Esophagus muscularis mucosa (tissue), 4 donors: ENCODE data around the gene GSK3B. TPM values are rescaled to one million over a fixed set of nuclear protein-coding genes. Genes with fewer than 3 reads are reported as not detected.

Experiments
- DNase-seq: peaks from one replicate; pipeline ENCODE4 v3.0.0-alpha.2; 2017; ENCODE audit errors: extremely low spot score
- H3K27ac ChIP-seq, 4 donors: fragments of 200-600 bp; sonication (generic); replicated peaks in 1 of 4; 1 replicate in 3 of 4; 2 replicates in 1 of 4; pipeline ENCODE4 v1.5.1; 2016 to 2019; ENCODE audit warnings: mild to moderate bottlenecking in 1 of 4
- H3K27me3 ChIP-seq, 4 donors: fragments of 200-600 bp; sonication (generic); one replicate each; pipeline versions ENCODE4 v1.5.1 to v1.6.0; 2016 to 2019
- H3K36me3 ChIP-seq, 4 donors: fragments of 200-600 bp; sonication (generic); one replicate each; pipeline ENCODE4 v1.5.1; 2016 to 2019
- H3K4me1 ChIP-seq, 4 donors: fragments of 200-600 bp; sonication (generic); one replicate each; pipeline ENCODE4 v1.5.1; 2016 to 2019
- H3K4me3 ChIP-seq, 4 donors: fragments of 200-600 bp; sonication (generic); 1 replicate in 2 of 4; 2 replicates in 2 of 4; pipeline ENCODE4 v1.5.1; 2016 to 2019; ENCODE audit warnings: mild to moderate bottlenecking in 4 of 4, moderate library complexity in 1 of 4
- H3K9me3 ChIP-seq, 4 donors: fragments of 200-600 bp; sonication (generic); 1 replicate in 3 of 4; 2 replicates in 1 of 4; pipeline ENCODE4 v1.5.1; 2016 to 2019
- EP300 ChIP-seq: sonication (generic); formaldehyde crosslinking; IDR thresholded peaks from one replicate; pipeline ENCODE4 v1.6.1; 2017; ENCODE audit warnings: antibody characterized with exemption
- POLR2A ChIP-seq: fragments of 450-650 bp; IDR thresholded peaks from one replicate; pipeline ENCODE4 v1.6.1; 2017; ENCODE audit warnings: antibody characterized with exemption, moderate library complexity, mild to moderate bottlenecking, low read depth
- POLR2AphosphoS5 ChIP-seq, 2 donors: sonication (generic); formaldehyde crosslinking; IDR thresholded peaks; one replicate each; pipeline ENCODE4 v1.6.1; 2017; ENCODE audit warnings: antibody characterized with exemption in 2 of 2
- WGBS: methylation state at CpG from one replicate; pipeline ENCODE4 v1.1.5; 2018; 5-methylcytosine and 5-hydroxymethylcytosine counted together
- intact Hi-C: fragments of 100-400 bp; cut with DNase I; formaldehyde crosslinking; loops from one replicate; pipeline ENCODE4 v1.15.1; 2023
- total RNA-seq, 4 donors: library from RNA; depleted of rRNA; stranded (reverse); fragments of >200 nt; gene quantifications; one replicate each; pipeline versions ENCODE4 v1.1.0 to v1.2.1, GENCODE V29; 2016
- TF ChIP-seq, protein P1 (sequence below), 3 experiments: fragments of 200-600 bp in 2 of 3; fragments of 450-650 bp in 1 of 3; sonication (generic) in 2 of 3; IDR thresholded peaks; one replicate each; pipeline ENCODE4 v1.5.1; 2017 to 2019; ENCODE audit warnings: antibody characterized with exemption in 3 of 3, mild to moderate bottlenecking in 2 of 3, moderate library complexity in 1 of 3

Gene GSK3B
- total RNA-seq, 4 donors from 2014 or later = 30.3 to 35.4 (median 31.3) TPM

DNA sequence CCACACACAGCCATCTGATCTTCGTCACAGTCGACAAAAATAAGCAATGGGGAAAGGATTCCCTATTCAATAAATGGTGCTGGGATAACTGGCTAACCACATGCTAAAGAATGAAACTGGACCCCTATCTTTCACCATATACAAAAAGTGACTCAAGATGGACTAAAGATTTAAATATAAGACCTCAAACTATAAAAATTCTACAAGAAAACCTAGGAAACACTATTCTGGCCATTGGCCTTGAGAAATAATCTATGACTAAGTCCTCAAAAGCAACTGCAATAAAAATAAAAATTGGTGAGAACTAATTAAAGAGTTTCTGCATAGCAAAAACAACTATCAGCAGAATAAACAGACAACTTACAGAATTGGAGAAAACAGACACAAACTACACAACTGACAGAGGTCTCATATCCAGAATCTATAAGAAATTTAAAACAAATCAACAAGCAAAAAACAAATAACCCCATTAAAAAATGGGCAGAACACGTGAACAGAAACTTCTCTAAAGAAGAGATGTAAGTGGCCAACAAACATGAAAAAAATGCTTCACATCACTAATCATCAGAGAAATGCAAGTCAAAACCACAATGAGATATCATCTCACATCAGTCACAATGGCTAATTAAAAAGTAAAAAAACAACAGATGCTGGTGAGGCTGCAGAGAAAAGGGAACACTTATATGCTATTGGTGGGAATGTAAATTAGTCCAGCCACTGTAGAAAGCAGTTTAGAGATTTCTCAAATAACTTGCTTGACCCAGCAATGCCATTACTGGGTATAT lies 208.3 kb downstream of the GSK3B start:
- intact Hi-C loops = no loop called here
- WGBS = 98% methylated on average over 3 of the region's 3 CpGs
- H3K4me1 ChIP-seq = no peaks in the 10 kb centered on the region
- H3K27me3 ChIP-seq = no peaks in the 10 kb centered on the region
- H3K36me3 ChIP-seq = peaks cover 0 to 12% (median 3%) of the 10 kb centered on the region in 4 donors
- DNase-seq = no peak
- TF ChIP-seq, protein P1, sequence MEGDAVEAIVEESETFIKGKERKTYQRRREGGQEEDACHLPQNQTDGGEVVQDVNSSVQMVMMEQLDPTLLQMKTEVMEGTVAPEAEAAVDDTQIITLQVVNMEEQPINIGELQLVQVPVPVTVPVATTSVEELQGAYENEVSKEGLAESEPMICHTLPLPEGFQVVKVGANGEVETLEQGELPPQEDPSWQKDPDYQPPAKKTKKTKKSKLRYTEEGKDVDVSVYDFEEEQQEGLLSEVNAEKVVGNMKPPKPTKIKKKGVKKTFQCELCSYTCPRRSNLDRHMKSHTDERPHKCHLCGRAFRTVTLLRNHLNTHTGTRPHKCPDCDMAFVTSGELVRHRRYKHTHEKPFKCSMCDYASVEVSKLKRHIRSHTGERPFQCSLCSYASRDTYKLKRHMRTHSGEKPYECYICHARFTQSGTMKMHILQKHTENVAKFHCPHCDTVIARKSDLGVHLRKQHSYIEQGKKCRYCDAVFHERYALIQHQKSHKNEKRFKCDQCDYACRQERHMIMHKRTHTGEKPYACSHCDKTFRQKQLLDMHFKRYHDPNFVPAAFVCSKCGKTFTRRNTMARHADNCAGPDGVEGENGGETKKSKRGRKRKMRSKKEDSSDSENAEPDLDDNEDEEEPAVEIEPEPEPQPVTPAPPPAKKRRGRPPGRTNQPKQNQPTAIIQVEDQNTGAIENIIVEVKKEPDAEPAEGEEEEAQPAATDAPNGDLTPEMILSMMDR (IDR thresholded peaks at IDR 0.05) = no peak
- TF ChIP-seq POLR2AphosphoS5 (IDR thresholded peaks at IDR 0.05) = no peak
- TF ChIP-seq POLR2A = no peak
- TF ChIP-seq EP300 = no peak
- no peak overlapping the region for H3K4me3 ChIP-seq
- no peak overlapping the region for H3K27ac ChIP-seq
- H3K9me3 ChIP-seq = peaks cover 0 to 2% (median 0%) of the 10 kb centered on the region in 4 donors

DNA sequence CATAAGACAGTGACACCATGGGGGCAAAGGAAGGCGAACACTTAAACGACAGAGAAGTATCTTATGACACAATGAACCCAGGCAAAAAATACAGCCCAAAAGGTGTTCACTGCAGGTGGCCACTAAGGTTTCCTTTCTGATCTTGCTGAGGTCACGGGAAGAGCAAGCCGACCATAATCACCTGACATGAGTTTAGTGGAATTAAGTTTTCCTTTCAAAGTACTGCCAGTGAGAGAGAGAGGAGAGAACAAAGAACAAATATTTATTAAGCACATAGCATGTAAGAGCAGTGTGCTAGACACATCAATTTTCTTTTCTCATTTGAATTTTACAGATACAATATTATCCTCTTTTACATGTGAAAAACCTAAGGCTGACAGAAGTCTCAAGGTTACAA lies 210.1 kb downstream of the GSK3B start:
- Histone ChIP-seq H3K9me3 (peaks cover 0 to 2% (median 0%) of the 10 kb centered on the region in 4 donors), H3K4me1 (no peaks in the 10 kb centered on the region), H3K4me3 (no peak overlapping the region), H3K36me3 (peaks cover 0 to 18% (median 8%) of the 10 kb centered on the region in 4 donors), H3K27ac (no peak overlapping the region), H3K27me3 (no peaks in the 10 kb centered on the region)
- TF ChIP-seq EP300 = no peak
- no peak for DNase-seq
- intact Hi-C loops = no loop called here
- WGBS = 93% methylated on average over 4 of the region's 4 CpGs

DNA sequence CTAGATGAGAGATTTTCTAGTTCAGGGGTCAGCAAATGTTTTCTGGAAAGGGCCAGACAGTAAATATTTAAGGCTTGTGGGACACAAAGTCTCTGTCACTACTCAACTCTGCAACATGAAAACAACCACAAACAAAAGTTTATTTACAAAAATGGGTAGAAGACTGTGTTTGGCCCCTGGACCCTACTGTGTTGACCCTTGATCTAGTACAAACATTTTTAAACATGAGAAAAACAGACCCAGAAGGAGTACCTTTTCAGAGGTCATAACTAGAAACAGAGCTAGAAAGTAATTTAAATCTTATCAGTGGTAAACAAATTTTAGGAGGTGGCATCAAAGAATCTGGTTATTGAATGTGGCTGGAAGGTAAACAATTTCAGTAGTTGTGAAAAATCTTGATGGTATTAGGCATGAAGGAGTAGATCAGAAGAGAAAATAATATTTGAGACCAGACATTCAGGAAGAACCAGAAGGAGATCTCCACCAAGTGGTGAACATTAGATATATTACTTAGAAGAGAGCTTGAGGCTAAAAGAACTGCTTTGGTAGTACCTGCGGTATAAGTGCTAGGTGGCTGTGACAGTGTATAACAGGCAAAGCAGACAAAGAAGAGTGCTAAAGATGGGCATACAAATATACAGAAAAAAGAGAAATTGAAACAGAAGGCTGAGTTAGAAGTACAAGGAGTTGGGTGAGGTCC lies 210.6 kb downstream of the GSK3B start:
- WGBS = 92% methylated on average over 1 of the region's 1 CpG
- DNase-seq = no peak
- no peaks in the 10 kb centered on the region for H3K27me3 ChIP-seq
- no peak overlapping the region for H3K4me3 ChIP-seq
- H3K9me3 ChIP-seq = no peaks in the 10 kb centered on the region
- no peak for TF ChIP-seq POLR2AphosphoS5 (IDR thresholded peaks at IDR 0.05)
- TF ChIP-seq EP300 = no peak
- TF ChIP-seq, protein P1 (IDR thresholded peaks at IDR 0.05) = no peak
- TF ChIP-seq POLR2A = no peak
- no peak overlapping the region for H3K27ac ChIP-seq
- peaks cover 0 to 16% (median 7%) of the 10 kb centered on the region in 4 donors for H3K36me3 ChIP-seq
- intact Hi-C loops = no loop called here
- H3K4me1 ChIP-seq = no peaks in the 10 kb centered on the region

DNA sequence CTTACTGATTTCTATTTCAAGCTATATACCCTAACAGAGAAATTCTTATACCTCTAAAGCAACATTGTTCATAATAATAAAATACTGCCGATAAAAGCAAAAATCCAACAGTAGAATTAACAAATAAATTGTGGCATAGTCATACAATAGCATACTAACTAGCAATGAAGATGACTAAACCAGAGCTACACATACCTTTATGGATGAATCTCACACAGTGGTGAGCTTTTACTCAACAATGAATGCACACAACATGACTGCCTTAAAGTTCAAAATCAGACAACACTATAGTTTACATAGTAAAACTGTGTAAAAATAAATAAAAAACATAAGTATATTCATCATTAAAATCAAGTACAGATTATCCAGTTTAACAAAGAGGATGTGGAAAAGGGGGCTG lies 213.3 kb downstream of the GSK3B start:
- Histone ChIP-seq H3K9me3 (no peaks in the 10 kb centered on the region), H3K36me3 (peaks cover 0 to 19% (median 8%) of the 10 kb centered on the region in 4 donors), H3K4me3 (no peak overlapping the region), H3K27ac (no peak overlapping the region), H3K4me1 (no peaks in the 10 kb centered on the region), H3K27me3 (no peaks in the 10 kb centered on the region)
- intact Hi-C loops = no loop called here
- 93% methylated on average over 1 of the region's 1 CpG for WGBS
- no peak for DNase-seq
- TF ChIP-seq, protein P1 (IDR thresholded peaks at IDR 0.05) = no peak
- TF ChIP-seq EP300 (no peak), POLR2A (no peak)

DNA sequence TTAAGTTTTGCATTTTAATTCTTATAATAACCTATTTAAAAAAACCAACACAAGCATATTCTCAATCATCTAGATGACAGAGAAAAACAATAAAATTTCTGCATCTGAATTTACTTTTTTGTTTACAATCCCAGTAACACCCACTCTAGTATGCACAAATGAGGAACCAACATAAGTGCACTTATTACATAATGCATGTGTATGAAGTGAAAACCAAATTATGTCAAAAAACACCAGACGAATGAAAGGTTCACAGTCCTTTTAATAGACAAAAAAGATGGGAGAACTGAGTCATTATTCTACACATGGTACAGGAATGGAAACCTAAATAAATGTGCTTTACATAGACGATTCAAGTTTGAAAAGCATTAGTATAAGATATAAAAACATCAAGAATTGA lies 220.6 kb downstream of the GSK3B start:
- no peak for DNase-seq
- intact Hi-C loops = no loop called here
- peaks cover 0 to 4% (median 2%) of the 10 kb centered on the region in 4 donors for H3K36me3 ChIP-seq
- no peaks in the 10 kb centered on the region for H3K9me3 ChIP-seq
- H3K27ac ChIP-seq = no peak overlapping the region
- no peak overlapping the region for H3K4me3 ChIP-seq
- TF ChIP-seq, protein P1 (IDR thresholded peaks at IDR 0.05) = no peak
- no peak for TF ChIP-seq POLR2AphosphoS5 (IDR thresholded peaks at IDR 0.05)
- no peak for TF ChIP-seq POLR2A
- no peak for TF ChIP-seq EP300
- H3K4me1 ChIP-seq = no peaks in the 10 kb centered on the region
- 79% methylated on average over 2 of the region's 2 CpGs for WGBS
- no peaks in the 10 kb centered on the region for H3K27me3 ChIP-seq
